GM18951 (cell line): ENCODE data around the gene KRT5.

Experiments used
- POLR2A ChIP-seq: IDR thresholded peaks from 4 replicates; pipeline ENCODE4 v1.6.1; 2011; ENCODE audit warnings: mild to moderate bottlenecking; ENCODE audit not compliant: insufficient read length, insufficient read depth; ENCODE audit errors: extremely low read depth
- in situ Hi-C: fragments of 300-500 bp; cut with MboI; formaldehyde crosslinking; loops from one replicate; pipeline ENCODE4 v1.12.0; 2022; ENCODE audit warnings: low sequenced_read_pairs, mixed read lengths, inconsistent platforms; ENCODE audit not compliant: unreplicated experiment

KRT5 gene

DNA sequence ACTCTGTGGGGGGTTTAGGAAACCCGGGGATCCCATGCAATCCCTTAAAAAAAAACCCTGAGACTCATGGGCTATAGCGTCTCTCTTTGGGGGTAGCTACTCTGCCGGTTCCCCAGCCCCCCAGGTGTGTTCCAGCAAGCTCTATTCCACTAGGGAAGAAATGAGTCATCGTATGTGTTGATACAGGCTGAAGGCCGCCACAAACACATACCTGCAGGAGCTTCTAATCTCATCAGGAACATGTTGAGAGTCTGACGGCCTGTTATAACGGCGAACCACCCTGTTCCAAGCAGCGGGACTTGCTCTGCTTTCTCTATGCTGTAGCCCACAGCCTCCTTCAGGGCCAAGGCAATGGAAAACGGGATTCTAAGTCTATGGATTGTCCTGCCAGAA lies 977 bp upstream of the KRT5 start:
- no peak for TF ChIP-seq POLR2A
- in situ Hi-C loops, result no loop called here

DNA sequence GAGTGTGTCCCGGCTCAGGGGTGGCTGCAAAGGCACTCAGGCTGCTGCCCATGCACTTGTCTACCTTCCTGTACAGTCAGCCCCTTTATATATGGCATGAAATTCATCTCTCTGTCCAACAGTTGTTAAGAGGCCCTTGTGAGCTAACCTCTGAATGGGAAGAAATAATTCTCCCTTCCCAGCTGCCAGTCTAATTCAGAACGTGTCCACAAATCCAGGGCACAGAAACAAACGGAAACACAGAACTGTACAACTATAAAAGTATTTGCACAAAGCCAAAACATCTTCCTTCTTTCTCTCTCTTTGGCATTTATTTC lies 849 bp downstream of the KRT5 start:
- in situ Hi-C loops, result no loop called here
- TF ChIP-seq POLR2A, result no peak

DNA sequence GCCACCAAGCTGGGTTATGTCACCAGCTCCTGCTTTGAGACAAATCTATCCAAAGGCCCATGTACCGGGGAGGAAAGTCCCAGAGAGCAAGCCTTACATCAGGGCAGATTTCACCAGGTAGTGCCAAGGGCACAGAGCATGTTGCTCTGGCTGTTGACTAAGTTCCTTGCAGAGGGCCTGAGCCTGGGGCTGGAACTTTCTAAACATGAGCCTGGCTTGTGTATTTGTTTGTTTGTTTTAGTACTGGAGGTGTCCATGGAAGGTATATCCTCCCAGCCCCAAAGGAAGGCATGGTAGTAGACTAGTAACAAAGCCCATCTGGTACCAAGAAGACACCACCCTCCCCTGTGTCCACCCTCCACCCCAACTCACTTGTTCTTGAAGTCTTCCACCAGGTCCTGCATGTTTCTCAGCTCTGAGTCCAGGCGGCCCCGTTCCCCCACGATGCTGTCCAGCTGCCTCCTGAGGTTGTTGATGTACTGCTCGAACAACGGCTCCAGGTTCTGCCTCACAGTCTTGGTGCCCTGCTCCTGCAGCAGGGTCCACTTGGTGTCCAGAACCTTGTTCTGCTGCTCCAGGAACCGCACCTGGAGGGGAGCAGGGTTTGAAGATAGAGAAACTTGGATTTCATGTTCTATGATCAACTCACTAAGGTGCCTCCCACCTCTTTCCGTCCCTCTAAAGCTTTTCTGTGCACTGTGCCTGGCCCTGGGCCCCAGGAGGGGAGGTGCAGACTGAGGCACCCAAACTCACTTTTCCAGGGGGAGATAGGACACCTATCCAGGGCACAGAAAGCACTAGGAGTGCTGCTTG lies 1.4 kb downstream of the KRT5 start:
- in situ Hi-C loops, result no loop called here
- TF ChIP-seq POLR2A, result no peak

DNA sequence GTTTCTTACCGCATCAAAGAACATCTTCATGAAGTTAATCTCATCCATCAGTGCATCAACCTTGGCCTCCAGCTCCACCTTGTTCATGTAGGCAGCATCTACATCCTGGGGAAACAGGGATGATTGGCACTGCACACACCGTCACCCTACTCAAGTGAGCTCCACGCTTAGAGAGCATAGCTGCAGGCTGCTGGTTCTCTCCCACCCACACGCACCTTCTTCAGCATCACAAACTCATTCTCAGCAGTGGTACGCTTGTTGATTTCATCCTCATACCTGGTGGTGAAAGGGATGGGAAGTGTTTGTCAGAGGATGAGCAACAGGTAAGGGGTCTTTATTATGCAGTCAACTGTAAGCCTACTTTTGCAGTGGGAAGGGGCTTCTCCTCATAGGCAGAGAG lies 2.3 kb downstream of the KRT5 start:
- TF ChIP-seq POLR2A, result no peak
- in situ Hi-C loops, result no loop called here

DNA sequence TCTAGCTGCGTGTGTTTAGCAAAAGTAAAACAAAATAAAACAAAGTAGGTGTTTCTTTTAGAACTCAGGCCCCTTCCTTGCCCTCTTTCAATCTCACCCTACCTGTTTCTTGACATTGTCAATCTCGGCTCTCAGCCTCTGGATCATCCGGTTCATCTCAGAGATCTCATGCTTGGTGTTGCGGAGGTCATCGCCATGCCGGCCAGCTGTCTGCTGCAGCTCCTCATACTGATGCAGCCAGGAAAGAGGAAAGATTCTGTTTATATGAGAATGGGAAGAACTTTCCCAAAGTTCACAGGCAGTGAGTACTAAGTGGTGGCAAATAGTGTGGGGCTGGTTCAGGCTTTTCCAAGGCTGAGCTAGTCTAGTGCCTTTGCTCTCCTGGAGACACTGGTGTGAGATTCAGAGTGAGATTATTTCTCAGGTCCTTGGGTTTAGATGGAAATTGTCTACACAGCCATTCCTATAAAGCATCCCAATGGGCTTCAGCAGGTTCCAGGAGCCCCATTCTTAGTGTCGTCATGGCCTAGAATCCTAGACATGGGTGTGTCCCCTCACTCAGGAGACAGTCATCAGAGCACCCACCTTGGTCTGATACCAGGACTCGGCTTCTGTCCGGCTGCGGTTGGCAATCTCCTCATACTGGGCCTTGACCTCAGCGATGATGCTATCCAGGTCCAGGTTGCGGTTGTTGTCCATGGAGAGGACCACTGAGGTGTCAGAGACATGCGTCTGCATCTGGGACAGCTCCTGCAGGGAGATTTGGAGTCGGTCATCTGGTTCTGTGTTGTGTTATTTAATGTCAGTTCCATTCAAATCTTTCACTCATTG lies 3.0 kb downstream of the KRT5 start:
- in situ Hi-C loops, result no loop called here
- no peak for TF ChIP-seq POLR2A

DNA sequence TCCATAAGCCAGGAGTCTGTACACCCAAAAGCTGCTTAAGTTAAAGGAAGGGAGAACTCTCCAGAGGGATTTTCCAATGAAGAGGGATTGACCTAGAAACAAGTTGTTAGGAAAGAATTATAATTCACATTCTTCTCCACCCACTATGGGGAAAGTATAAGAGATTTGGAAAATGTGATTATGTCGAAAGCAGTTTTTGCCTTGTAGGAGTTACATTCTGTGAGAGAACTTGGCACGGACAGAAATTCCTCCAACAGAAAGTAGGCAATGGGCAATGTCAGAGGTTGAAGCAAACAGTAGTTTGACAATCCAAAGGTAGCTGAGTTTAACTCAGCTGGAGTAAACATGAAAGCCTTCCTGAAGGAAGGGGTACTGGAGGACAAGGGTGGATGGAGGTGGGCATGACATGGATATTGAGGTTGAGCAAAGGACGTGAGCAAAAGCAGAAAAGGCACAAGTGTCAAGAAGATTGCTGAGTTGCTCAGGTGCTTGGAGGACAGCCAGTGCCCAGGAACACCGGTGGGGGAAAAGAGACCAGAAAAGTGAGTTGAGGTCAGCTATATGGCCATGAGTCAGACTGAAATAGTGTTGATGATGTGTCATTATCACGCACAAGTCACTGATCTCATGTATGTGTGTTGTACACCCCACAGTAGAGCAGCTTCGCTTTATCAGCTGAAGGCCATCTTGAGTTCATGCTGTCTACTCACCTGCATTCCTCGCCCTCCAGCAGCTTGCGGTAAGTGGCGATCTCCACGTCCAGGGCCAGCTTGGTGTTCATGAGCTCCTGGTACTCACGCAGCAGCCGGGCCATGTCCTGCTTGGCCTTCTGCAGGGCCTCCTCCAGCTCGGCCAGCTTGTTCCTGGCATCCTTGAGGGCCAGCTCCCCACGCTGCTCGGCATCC lies 4.0 kb downstream of the KRT5 start:
- TF ChIP-seq POLR2A, result no peak
- in situ Hi-C loops, result no loop called here

DNA sequence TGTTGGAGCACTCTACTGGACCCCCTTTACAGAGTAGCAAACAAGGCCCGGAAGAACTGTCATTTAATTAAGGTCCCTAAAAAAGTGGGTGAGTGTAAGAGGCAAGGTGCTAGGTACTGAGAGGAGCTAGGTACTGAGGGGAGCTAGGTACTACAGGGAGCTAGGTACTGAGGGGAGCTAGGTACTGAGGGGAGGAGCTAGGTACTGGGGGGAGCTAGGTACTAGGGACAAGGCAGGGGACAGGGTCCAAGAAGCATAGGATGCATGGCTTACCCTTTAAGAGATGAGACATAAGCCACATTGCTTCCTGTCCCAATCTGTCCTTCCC lies 4.9 kb downstream of the KRT5 start:
- no peak for TF ChIP-seq POLR2A
- in situ Hi-C loops, result no loop called here

DNA sequence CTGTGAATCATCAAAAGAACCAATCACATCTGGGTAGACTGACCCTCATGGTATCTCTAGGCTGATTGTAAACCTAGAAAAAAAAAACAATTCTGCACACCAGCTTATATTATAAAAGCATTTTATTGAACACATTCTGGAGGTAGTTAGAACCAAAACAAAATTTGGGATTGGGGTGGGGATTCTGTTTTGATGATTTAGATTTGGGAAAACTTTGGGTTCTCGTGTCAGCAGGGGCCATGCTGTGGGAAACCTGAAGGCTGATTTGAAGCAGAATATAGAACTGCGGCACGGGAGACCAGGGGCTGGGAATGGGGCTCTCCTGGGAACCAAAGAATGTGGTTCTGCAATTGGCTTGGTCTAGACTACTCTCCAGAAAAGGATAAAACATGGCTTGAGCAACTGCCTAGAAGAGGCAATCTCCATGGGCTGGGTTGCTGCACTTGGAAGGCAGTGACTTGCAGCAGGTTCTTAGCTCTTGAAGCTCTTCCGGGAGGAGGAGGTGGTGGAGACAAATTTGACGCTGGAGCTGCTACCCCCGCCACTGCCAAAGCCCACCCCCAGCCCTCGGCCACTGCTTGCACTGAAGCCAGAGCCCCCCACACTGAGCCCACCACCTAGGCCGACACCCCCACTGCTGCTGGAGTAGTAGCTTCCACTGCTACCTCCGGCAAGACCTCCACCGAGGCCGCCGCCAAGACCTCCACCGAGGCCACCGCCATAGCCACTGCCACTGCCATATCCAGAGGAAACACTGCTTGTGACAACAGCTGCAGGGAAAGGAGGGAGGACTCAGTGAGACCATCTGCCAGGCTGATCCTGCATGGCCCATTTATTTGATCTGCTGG lies 5.5 kb downstream of the KRT5 start:
- in situ Hi-C loops, result no loop called here
- TF ChIP-seq POLR2A, result no peak

DNA sequence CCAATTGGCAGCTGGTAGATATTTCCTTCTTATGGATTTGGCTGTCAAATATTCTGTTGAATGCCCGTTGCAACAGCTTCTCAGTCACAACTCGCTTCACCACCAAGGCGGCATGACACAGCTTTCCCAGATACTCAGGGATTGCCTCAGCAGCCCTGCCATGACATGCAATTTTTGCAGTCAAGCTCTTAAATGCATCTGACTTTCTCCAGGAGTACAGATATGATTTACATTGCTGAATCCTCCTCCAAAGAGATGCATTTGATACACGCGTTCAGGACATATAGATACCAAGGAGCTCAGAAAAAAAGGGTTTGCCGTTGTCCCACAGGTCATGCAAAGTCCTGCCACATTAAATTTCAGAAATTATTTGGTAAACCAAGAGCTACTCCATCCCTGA lies 6.5 kb downstream of the KRT5 start:
- no peak for TF ChIP-seq POLR2A
- in situ Hi-C loops, result no loop called here

DNA sequence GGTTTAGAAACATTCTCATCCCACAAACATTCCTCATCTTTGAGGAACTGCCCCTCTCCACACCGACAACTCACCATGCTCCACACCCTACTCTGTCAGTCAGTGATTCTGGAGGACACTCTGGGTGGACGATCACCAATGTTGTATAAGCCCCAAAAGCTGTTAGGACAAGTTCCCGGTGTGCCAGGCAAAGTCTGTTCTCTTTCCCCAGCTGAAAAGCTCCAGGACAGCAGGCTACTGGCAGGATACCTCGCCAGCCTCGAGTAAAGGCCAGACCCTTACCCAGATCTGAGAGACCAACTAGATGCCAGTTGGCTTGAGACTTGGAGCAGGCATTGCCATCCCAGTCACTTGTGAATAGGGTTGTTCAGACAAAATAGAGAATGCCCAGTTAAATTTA lies 12.0 kb downstream of the KRT5 start:
- in situ Hi-C loops, result no loop called here
- TF ChIP-seq POLR2A, result no peak

DNA sequence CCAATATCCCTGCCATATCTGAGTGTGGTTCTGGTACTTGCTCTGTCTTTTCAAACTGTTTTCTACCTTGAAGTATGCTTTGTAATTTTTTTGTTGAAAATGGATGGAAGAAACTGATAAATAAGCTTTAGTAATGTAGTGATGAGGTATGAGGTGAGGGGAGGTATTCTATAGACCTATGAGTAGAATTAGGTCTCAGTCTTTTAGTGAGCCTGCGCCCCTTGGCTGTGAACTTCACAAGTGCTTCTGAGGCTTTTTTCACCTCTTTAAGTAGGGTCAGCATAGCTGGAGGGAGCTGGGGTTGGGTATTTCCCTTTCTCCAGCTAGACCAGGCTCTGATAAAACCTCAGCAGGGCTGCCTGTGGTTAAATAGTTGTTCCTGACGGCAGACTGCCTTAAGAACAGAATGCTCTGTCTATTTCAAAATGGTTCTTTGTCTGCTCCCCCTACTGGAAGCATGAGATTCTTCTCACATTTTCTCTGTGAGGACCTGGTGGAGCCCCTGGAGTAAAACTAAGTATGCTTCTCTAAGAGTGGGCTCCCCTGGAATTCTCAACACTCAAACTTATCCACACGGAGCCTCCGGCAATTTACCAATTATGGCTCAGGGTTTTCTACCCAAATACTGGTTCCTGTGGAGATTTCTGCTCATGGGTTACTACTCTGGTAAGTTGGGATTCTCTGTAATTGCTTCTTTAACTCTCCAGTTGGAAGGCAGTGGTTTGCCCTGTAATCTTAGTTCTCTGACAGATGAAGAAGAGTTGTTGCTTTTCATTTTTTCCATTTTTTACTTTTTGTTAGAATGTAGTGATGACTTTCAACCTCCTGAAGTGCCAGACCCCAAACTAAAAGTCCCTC lies 13.1 kb downstream of the KRT5 start:
- no peak for TF ChIP-seq POLR2A
- in situ Hi-C loops, result no loop called here

DNA sequence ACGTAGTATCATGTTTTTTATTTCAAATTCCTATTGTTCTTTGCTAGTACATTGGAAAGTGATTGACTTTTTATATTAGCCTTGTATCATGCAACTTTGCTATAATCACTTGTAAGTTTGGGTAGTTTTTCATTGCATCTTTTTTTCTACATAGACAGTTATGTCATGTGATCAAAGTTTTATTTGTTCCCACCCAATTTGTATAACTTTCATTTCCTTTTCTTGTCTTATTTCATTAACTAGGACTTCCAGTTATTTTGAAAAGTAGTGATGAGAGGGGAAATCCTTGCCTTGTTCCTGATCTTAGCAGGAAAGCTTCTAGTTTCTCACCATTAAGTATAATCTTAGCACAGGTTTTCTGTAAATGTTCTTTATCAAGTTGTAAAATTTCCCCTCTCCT lies 17.3 kb downstream of the KRT5 start:
- no peak for TF ChIP-seq POLR2A
- in situ Hi-C loops, result no loop called here
